ENCODE results near the gene CCND1.
A peak's percentile ranks its signal among the peaks of the same experiment; 100 is the strongest.

Gene CCND1

GRCh38 chr11:69640995-69641581 is at the start of gene CCND1:
Gene CCND1 (plus strand): TSS chr11:69641156. CDS start chr11:69641314, 158 bp downstream.
- DNase-seq: peak; percentile 72

GRCh38 chr11:69592986-69593650 is 47.8 kb upstream of the CCND1 start:
- no peak for DNase-seq

GRCh38 chr11:69593851-69594250 is 47.1 kb upstream of the CCND1 start:
- no peak for DNase-seq

- DNase-seq: no peak
Observed at GRCh38 chr11:69594481-69594880, 46.5 kb upstream of the CCND1 start.

GRCh38 chr11:69595805-69596665 is 44.9 kb upstream of the CCND1 start:
- no peak for DNase-seq

- DNase-seq: no peak
Observed at GRCh38 chr11:69598147-69598546, 42.8 kb upstream of the CCND1 start.

- no peak for DNase-seq
Observed at GRCh38 chr11:69599502-69599901, 41.5 kb upstream of the CCND1 start.

GRCh38 chr11:69600001-69600400 is 41.0 kb upstream of the CCND1 start:
- no peak for DNase-seq

- DNase-seq: no peak
Observed at GRCh38 chr11:69601011-69601975, 39.7 kb upstream of the CCND1 start.

GRCh38 chr11:69603111-69603836 is 37.7 kb upstream of the CCND1 start:
- DNase-seq: no peak

GRCh38 chr11:69604055-69604454 is 36.9 kb upstream of the CCND1 start:
- no peak for DNase-seq

- no peak for DNase-seq
Observed at GRCh38 chr11:69605737-69606526, 35.0 kb upstream of the CCND1 start.

GRCh38 chr11:69609351-69609750 is 31.6 kb upstream of the CCND1 start:
- no peak for DNase-seq

- no peak for DNase-seq
Observed at GRCh38 chr11:69611548-69612526, 29.1 kb upstream of the CCND1 start.

GRCh38 chr11:69613594-69613993 is 27.4 kb upstream of the CCND1 start:
- no peak for DNase-seq

- no peak for DNase-seq
Observed at GRCh38 chr11:69614085-69614484, 26.9 kb upstream of the CCND1 start.

GRCh38 chr11:69615545-69616278 is 25.2 kb upstream of the CCND1 start:
- DNase-seq: no peak

- DNase-seq: no peak
Observed at GRCh38 chr11:69617220-69617619, 23.7 kb upstream of the CCND1 start.

GRCh38 chr11:69617682-69618081 is 23.3 kb upstream of the CCND1 start:
- no peak for DNase-seq

Data from DMS 273 treated with DMSO at 0.1 percent for 48 hours (cell line).